HepG2 (cell line): ENCODE measurements around the gene OPRL1. TPM values are rescaled to one million over a fixed set of nuclear protein-coding genes. Genes with fewer than 3 reads are reported as not detected.

Experiments
- CHD4 ChIP-seq: fragments of 200-600 bp; sonication (generic); IDR thresholded peaks from 2 replicates; pipeline ENCODE4 v1.7.0; 2017; ENCODE audit warnings: mild to moderate bottlenecking, low read length, borderline replicate concordance
- DR1 ChIP-seq: sonication (generic); formaldehyde crosslinking; IDR thresholded peaks from 2 replicates; pipeline ENCODE4 v1.8.0; 2021; ENCODE audit warnings: mild to moderate bottlenecking, missing genetic modification reagents, inconsistent platforms
- MAZ ChIP-seq, 2 experiments: sonication (generic) in 1 of 2; formaldehyde crosslinking in 1 of 2; IDR thresholded peaks; 2 replicates each; pipeline versions ENCODE4 v1.5.0 to v1.6.1; 2012 to 2020; ENCODE audit warnings: low read depth in 2 of 2, mild to moderate bottlenecking in 2 of 2, borderline replicate concordance in 1 of 2, improper control_type of control experiment in 1 of 2, low read length in 1 of 2, missing genetic modification reagents in 1 of 2, moderate library complexity in 1 of 2
- PAXIP1 ChIP-seq: sonication (generic); formaldehyde crosslinking; conservative IDR thresholded peaks from 2 replicates; pipeline ENCODE4 v1.4.0; 2020; ENCODE audit warnings: mild to moderate bottlenecking, missing genetic modification reagents, moderate library complexity
- TFDP1 ChIP-seq: IDR thresholded peaks from 2 replicates; pipeline ENCODE4 v1.6.1; 2016; ENCODE audit warnings: missing compliant biosample characterization, missing genetic modification reagents, borderline replicate concordance
- ZMYM3 ChIP-seq: sonication (generic); formaldehyde crosslinking; IDR thresholded peaks from 2 replicates; pipeline ENCODE4 v1.5.1; 2020; ENCODE audit warnings: mild to moderate bottlenecking, missing genetic modification reagents
- ZNF407 ChIP-seq: sonication (generic); formaldehyde crosslinking; IDR thresholded peaks from one replicate; pipeline ENCODE4 v1.5.1; 2020; ENCODE audit warnings: mild to moderate bottlenecking, missing genetic modification reagents; ENCODE audit errors: not compliant biosample characterization
- ZNF432 ChIP-seq: sonication (generic); formaldehyde crosslinking; IDR thresholded peaks from 2 replicates; pipeline ENCODE4 v1.5.0; 2020; ENCODE audit warnings: missing genetic modification reagents, mild to moderate bottlenecking, borderline replicate concordance
- ZNF569 ChIP-seq: sonication (generic); formaldehyde crosslinking; IDR thresholded peaks from 2 replicates; pipeline ENCODE4 v1.5.0; 2020; ENCODE audit warnings: mild to moderate bottlenecking, missing genetic modification reagents, moderate library complexity, borderline replicate concordance
- ZNF704 ChIP-seq: sonication (generic); formaldehyde crosslinking; IDR thresholded peaks from 2 replicates; pipeline ENCODE4 v1.8.1; 2023; ENCODE audit warnings: mild to moderate bottlenecking, inconsistent platforms, moderate library complexity, missing genetic modification reagents, borderline replicate concordance
- ZNF83 ChIP-seq: sonication (generic); formaldehyde crosslinking; IDR thresholded peaks from 2 replicates; pipeline ENCODE4 v1.4.0; 2020; ENCODE audit warnings: missing genetic modification reagents, mild to moderate bottlenecking, borderline replicate concordance
- polyA plus RNA-seq, 8 experiments: library from polyadenylated mRNA; depleted of rRNA in 3 of 8; stranded (reverse) in 7 of 8; unstranded in 1 of 8; fragments of >200 nt; fragmentation: Illumina TruSeq in 4 of 8; extraction: Trizol in 4 of 8; gene quantifications; 2 replicates each; pipeline versions ENCODE4 v1.2.1 to v1.2.3, GENCODE V29; 2011 to 2016; ENCODE audit warnings: low read depth in 4 of 8, missing spikeins in 1 of 8, mixed read lengths in 1 of 8; ENCODE audit not compliant: insufficient read depth in 1 of 8
- total RNA-seq, 5 experiments: library from RNA; depleted of rRNA; stranded (reverse); fragments of >200 nt; fragmentation: Illumina TruSeq; extraction: Trizol; gene quantifications; 2 replicates each; pipeline ENCODE4 v1.2.3, GENCODE V29; 2016; ENCODE audit warnings: low read depth in 1 of 5

The OPRL1 gene
- total and polyA plus RNA-seq, 2 of the 13 experiments (the other 11 are each of a cell fraction or from before 2014, with no cell fraction given): 0.35 to 0.71 TPM

- TF ChIP-seq PAXIP1 (CRISPR knock-in tag): no peak
- no peak for TF ChIP-seq ZNF83 (CRISPR knock-in tag)
- no peak for TF ChIP-seq ZNF432
- TF ChIP-seq ZMYM3 (CRISPR knock-in tag): 0 out of 2 replicates have a peak, but pooled peaks have one; percentile 24
- no peak for TF ChIP-seq DR1 (CRISPR knock-in tag)
- peak; percentile 78 for TF ChIP-seq ZNF407
- peak; percentile 32; the same call in 1 of the 2 replicates for TF ChIP-seq TFDP1 (CRISPR knock-in tag)
- 0 out of 2 replicates have a peak, but pooled peaks have one; percentile 29 for TF ChIP-seq CHD4
- TF ChIP-seq ZNF569 (CRISPR knock-in tag): no peak
- no peak for TF ChIP-seq MAZ (IDR thresholded peaks at IDR 0.05; ENCODE audit: borderline replicate concordance, low read depth, low read length)
- peak; percentile 64 for TF ChIP-seq MAZ (CRISPR knock-in tag; IDR thresholded peaks at IDR 0.05; ENCODE audit: low read depth)
- TF ChIP-seq ZNF704: 0 out of 2 replicates have a peak, but pooled peaks have one; percentile 59
Measured at GRCh38 chr20:64101731-64102621, 22.1 kb downstream of the OPRL1 start (continued).
